ENCODE measurements around the gene P3R3URF.
"Not testable (repeated sequence)": the region's sequence is repeated elsewhere in the genome, so short reads cannot be mapped to it uniquely, and the experiment has no call there.

Gene P3R3URF

GRCh38 chr1:46176211-46176865 lies at the start of gene P3R3URF:
Gene P3R3URF (minus strand): TSS chr1:46176488. CDS start chr1:46176471, 17 bp downstream.
- DNase-seq (ENCODE audit: low read depth in 2 of 2), result no peak

GRCh38 chr1:46224966-46225365 lies 48.7 kb upstream of the P3R3URF start:
- no peak for DNase-seq (ENCODE audit: low read depth in 2 of 2)

GRCh38 chr1:46223472-46223943 lies 47.2 kb upstream of the P3R3URF start:
- DNase-seq (ENCODE audit: low read depth in 2 of 2), result peak in 1 of 2 donors; percentile 28

GRCh38 chr1:46223055-46223454 lies 46.8 kb upstream of the P3R3URF start:
- DNase-seq (ENCODE audit: low read depth in 2 of 2), result not testable (repeated sequence)

- DNase-seq (ENCODE audit: low read depth in 2 of 2), result no peak
Observed at GRCh38 chr1:46221749-46222148, 45.5 kb upstream of the P3R3URF start.

- DNase-seq (ENCODE audit: low read depth in 2 of 2), result no peak
Observed at GRCh38 chr1:46220808-46221207, 44.5 kb upstream of the P3R3URF start.

GRCh38 chr1:46219551-46220520 lies 43.5 kb upstream of the P3R3URF start:
- no peak for DNase-seq (ENCODE audit: low read depth in 2 of 2)

- no peak for DNase-seq (ENCODE audit: low read depth in 2 of 2)
Observed at GRCh38 chr1:46218443-46218842, 42.2 kb upstream of the P3R3URF start.

GRCh38 chr1:46215504-46215903 lies 39.2 kb upstream of the P3R3URF start:
- no peak for DNase-seq (ENCODE audit: low read depth in 2 of 2)

GRCh38 chr1:46211051-46211450 lies 34.8 kb upstream of the P3R3URF start:
- DNase-seq (ENCODE audit: low read depth in 2 of 2), result no peak

- DNase-seq (ENCODE audit: low read depth in 2 of 2), result no peak
Observed at GRCh38 chr1:46210561-46210960, 34.3 kb upstream of the P3R3URF start.

- DNase-seq (ENCODE audit: low read depth in 2 of 2), result no peak
Observed at GRCh38 chr1:46206399-46206798, 30.1 kb upstream of the P3R3URF start.

GRCh38 chr1:46205791-46206190 lies 29.5 kb upstream of the P3R3URF start:
- DNase-seq (ENCODE audit: low read depth in 2 of 2), result no peak

GRCh38 chr1:46205141-46205540 lies 28.9 kb upstream of the P3R3URF start:
- DNase-seq (ENCODE audit: low read depth in 2 of 2), result no peak

- DNase-seq (ENCODE audit: low read depth in 2 of 2), result no peak
Observed at GRCh38 chr1:46204406-46204742, 28.1 kb upstream of the P3R3URF start.

GRCh38 chr1:46203738-46204405 lies 27.6 kb upstream of the P3R3URF start:
- no peak for DNase-seq (ENCODE audit: low read depth in 2 of 2)

GRCh38 chr1:46199233-46199749 lies 23.0 kb upstream of the P3R3URF start:
- DNase-seq (ENCODE audit: low read depth in 2 of 2), result no peak

- peak; percentile 29 to 61 for DNase-seq (ENCODE audit: low read depth in 2 of 2)
Observed at GRCh38 chr1:46197964-46198811, 21.9 kb upstream of the P3R3URF start, which contains the start of gene POMGNT1. Gene POMGNT1 (minus strand): TSS chr1:46198434. CDS start chr1:46197821, 613 bp downstream.

GRCh38 chr1:46197560-46197963 lies 21.3 kb upstream of the P3R3URF start:
- no peak for DNase-seq (ENCODE audit: low read depth in 2 of 2)

GRCh38 chr1:46196609-46197008 lies 20.3 kb upstream of the P3R3URF start:
- no peak for DNase-seq (ENCODE audit: low read depth in 2 of 2)

- no peak for DNase-seq (ENCODE audit: low read depth in 2 of 2)
Observed at GRCh38 chr1:46194641-46195193, 18.4 kb upstream of the P3R3URF start.
